SK-N-SH (cell line): ENCODE measurements around the gene NLRP1.

ENCODE experiments used
- EP300 ChIP-seq, 2 experiments: IDR thresholded peaks; 2 replicates each; pipeline versions ENCODE4 v1.4.0 to v1.6.1; 2012; ENCODE audit warnings: borderline replicate concordance in 1 of 2, low read depth in 1 of 2, low read length in 1 of 2
- GABPA ChIP-seq: IDR thresholded peaks from 2 replicates; pipeline ENCODE4 v1.4.0; 2012; ENCODE audit warnings: low read depth, mild to moderate bottlenecking
- MEF2A ChIP-seq: IDR thresholded peaks from 2 replicates; pipeline ENCODE4 v1.4.0; 2012; ENCODE audit warnings: low read depth, borderline replicate concordance
- PBX3 ChIP-seq: IDR thresholded peaks from 2 replicates; pipeline ENCODE4; 2012
- POLR2AphosphoS5 ChIP-seq: IDR thresholded peaks from 2 replicates; pipeline ENCODE4 v1.6.1; 2012; ENCODE audit warnings: low read depth, low read length
- RCOR1 ChIP-seq: fragments of 150-350 bp; IDR thresholded peaks from 2 replicates; pipeline ENCODE4 v1.6.1; 2017; ENCODE audit warnings: antibody characterized with exemption, low read length
- SIN3A ChIP-seq: IDR thresholded peaks from 2 replicates; pipeline ENCODE4 v1.6.1; 2012; ENCODE audit warnings: low read depth, mild to moderate bottlenecking, low read length, moderate library complexity, borderline replicate concordance
- TF ChIP-seq, protein P1 (sequence below): fragments of 200-600 bp; sonication (generic); IDR thresholded peaks from 2 replicates; pipeline ENCODE4 v1.6.1; 2017; ENCODE audit warnings: antibody characterized with exemption, mild to moderate bottlenecking, moderate library complexity
- TF ChIP-seq, protein P2 (sequence below): IDR thresholded peaks from 2 replicates; pipeline ENCODE4 v1.4.0; 2012; ENCODE audit warnings: low read depth

DNA sequence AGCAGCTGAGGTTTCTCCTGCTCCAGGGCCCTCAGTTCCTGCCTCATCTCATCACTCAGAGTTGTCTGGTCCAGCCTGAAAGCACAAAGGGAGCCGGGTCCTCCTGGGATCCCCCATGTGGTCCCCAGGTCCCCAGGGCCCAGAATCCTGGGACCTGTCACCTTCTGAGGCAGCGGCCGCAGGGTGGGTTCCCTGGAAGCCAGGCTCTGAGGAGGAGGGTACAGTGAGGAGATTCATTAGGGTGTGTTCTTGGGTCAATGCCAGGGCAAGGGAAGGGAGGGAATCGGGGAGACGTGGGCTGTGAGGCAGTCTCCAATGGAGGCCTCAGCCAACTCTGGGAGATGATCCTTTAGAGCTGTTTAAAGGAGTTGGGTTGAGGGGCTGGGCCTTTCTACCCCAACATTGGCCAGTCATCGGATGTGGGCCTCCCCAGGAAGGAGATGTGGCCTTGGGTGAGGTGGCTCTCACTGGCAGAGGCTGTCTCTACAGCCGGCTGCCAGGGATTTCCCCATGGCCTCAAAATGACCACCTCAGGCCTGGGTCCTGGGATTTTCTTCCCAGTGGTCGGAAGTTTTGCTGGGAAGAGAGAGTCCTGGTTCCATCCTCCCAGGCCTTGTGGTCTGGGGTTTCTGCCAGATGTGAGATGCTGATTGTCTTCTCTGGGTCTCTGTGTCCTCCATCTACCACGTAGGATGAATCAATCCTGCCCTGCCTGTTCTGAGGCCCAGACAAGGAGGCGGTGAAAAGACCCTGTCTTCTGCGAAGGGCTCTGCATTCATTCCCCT is 47.3 kb downstream of the NLRP1 start:
- TF ChIP-seq, protein P1, sequence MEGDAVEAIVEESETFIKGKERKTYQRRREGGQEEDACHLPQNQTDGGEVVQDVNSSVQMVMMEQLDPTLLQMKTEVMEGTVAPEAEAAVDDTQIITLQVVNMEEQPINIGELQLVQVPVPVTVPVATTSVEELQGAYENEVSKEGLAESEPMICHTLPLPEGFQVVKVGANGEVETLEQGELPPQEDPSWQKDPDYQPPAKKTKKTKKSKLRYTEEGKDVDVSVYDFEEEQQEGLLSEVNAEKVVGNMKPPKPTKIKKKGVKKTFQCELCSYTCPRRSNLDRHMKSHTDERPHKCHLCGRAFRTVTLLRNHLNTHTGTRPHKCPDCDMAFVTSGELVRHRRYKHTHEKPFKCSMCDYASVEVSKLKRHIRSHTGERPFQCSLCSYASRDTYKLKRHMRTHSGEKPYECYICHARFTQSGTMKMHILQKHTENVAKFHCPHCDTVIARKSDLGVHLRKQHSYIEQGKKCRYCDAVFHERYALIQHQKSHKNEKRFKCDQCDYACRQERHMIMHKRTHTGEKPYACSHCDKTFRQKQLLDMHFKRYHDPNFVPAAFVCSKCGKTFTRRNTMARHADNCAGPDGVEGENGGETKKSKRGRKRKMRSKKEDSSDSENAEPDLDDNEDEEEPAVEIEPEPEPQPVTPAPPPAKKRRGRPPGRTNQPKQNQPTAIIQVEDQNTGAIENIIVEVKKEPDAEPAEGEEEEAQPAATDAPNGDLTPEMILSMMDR: no peak
- TF ChIP-seq POLR2AphosphoS5: no peak
- no peak for TF ChIP-seq GABPA
- TF ChIP-seq, protein P2, sequence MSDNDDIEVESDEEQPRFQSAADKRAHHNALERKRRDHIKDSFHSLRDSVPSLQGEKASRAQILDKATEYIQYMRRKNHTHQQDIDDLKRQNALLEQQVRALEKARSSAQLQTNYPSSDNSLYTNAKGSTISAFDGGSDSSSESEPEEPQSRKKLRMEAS: no peak
- TF ChIP-seq EP300 (IDR thresholded peaks at IDR 0.05; ENCODE audit: borderline replicate concordance in 1 of 2, low read depth in 1 of 2, low read length in 1 of 2): no peak
- TF ChIP-seq RCOR1: no peak
- no peak for TF ChIP-seq MEF2A
- no peak for TF ChIP-seq SIN3A
- TF ChIP-seq PBX3: no peak
